Left lobe of liver (tissue), 2 donors: ENCODE measurements around the gene HIPK1. TPM values are rescaled to one million over a fixed set of nuclear protein-coding genes. Genes with fewer than 3 reads are reported as not detected.
"Not testable (repeated sequence)": the region's sequence is repeated elsewhere in the genome, so short reads cannot be mapped to it uniquely, and the experiment has no call there.

Experiments
- ATAC-seq: fragments of 200-7000 bp; cut with Tn5 transposase; one replicate; pipeline ENCODE4 v1.9.1; 2020; ENCODE audit warnings: mild to moderate bottlenecking, moderate library complexity
- DNase-seq: peaks from one replicate; pipeline ENCODE4 v3.0.0-alpha.2; 2020; ENCODE audit warnings: low spot score
- total RNA-seq: library from RNA; stranded (reverse); gene quantifications from one replicate; pipeline ENCODE4 v1.2.1, GENCODE V29; 2021
- donor health status: DM: no; HTN: no; CAD: no; lungs with moderate emphysema.
- donor health status: DM: no; HTN: yes; CAD: no.

Gene HIPK1
- total RNA-seq, 1 donor from 2014 or later = 27.1 TPM

DNA sequence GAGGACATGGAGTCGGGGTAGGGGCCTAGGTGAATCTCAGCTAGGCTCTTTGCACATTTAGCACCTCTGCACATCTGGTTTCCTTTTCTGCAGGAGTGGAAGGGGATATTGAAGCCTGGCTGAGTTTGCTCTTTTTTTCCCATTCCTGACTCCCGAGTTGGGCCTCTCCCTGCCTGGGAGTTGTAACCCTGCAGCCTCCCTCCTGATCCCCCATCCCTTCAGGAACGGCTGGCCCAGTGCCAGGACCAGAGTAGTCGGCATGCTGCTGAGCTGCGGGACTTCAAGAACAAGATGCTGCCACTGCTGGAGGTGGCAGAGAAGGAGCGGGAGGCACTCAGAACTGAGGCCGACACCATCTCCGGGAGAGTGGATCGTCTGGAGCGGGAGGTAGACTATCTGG is 51.0 kb downstream of the HIPK1 start:
- no peak for ATAC-seq
- no peak for DNase-seq

DNA sequence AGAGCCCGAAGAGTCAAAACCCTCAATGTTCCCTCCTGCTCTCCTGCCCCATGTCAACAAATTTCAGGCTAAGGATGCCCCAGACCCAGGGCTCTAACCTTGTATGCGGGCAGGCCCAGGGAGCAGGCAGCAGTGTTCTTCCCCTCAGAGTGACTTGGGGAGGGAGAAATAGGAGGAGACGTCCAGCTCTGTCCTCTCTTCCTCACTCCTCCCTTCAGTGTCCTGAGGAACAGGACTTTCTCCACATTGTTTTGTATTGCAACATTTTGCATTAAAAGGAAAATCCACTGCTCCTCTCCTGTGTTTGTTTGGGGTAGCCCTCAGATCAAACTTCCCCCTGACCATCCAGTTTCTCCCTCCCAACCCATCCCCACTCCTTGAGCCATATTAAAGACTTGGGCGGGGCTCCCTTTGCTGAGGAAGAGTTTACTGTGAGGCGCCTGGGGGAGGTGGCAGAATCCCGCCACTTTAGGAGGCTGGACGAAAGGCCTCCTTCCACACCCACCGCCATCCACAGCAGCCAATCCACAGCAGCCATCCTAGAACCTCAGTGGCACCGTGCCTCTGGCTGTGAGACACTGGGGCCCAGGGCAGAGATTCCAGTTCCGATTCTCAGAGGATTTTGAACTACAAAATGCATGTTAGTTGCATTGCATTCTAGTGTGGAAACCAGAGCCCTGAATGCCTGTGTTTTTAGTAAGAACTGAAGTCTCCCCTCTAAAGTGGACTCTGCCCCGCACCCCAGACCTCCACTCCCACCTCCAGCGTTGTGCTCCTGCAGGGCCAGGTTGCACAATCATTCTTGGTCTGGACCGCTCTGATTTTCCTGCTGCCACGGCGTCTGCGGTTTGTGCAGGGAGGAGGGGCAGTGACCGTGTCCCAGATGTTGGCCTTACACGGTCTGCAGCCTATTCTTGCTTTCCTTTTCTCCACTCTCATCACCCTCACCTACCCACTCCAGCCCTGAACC is 53.1 kb downstream of the HIPK1 start:
- peak; percentile 50 for DNase-seq
- peak; percentile 84 for ATAC-seq

GRCh38 chr1:113982949-113983348 is 53.8 kb downstream of the HIPK1 start:
- no peak for DNase-seq
- no peak for ATAC-seq

- DNase-seq = no peak
Observed at GRCh38 chr1:113983391-113983790, 54.3 kb downstream of the HIPK1 start.

DNA sequence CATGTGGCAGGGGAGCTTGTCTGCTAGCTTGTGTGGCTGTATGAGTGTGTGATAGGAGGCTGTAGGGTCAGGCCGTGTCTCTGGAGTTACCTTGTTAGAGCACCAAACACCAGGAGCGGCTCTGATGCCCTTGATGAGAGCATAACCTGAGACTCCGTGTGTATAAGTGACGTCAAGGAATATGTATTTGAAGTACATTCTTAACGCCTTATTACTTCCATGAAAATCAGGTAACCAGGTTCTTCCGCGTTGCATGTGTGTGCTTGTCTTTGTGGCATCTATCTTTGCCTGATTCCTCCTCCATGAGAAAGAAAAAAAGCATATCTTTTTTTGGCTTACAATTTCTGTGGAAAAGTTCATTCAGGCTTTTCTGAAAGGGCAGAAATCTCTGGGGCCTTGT is 54.7 kb downstream of the HIPK1 start:
- no peak for DNase-seq
- ATAC-seq = no peak

More at GRCh38 chr1:113983391-113983790, 54.3 kb downstream of the HIPK1 start:
- ATAC-seq = no peak

GRCh38 chr1:113984710-113985109 is 55.6 kb downstream of the HIPK1 start:
- ATAC-seq (no peak), DNase-seq (no peak)

DNA sequence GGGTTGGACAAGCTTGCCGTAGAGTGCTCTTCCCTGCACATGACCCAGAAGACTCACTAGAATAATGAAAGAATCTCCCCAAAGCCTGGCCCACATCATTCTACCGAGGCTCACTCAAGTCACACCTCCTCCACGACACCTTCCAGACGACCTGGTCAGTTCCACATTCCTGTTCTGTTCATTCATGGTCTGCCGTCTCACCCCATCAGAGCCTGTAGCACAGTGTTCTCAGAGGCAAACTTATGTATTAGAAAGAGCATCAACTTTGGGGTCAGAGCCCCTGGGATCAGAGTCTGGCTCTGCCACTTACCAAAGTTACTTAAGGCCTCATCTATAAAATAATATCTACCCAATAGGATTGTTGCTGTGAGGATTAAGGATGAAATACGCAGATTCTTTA is 57.7 kb downstream of the HIPK1 start:
- ATAC-seq = no peak

DNA sequence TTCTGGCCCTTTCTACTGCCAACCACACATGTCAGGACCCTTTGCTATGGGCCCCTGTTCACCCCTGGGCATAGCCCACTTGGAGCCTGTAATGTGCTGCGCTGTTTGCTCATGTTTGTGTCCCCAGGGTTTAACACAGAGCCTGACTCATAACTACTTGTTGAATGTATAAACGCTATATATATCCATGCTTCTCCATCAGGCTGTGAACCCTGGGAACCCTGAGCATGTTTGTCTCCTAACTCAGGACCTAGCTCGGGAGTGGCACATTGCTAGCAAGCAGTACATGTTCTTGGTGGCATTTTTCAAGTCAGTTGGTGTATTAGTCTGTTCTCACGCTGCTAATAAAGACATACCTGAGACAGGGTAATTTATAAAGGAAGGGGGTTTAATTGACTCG is 58.1 kb downstream of the HIPK1 start:
- ATAC-seq (no peak), DNase-seq (no peak)

More for the DNA sequence above, 57.7 kb downstream of the HIPK1 start:
- DNase-seq = no peak

DNA sequence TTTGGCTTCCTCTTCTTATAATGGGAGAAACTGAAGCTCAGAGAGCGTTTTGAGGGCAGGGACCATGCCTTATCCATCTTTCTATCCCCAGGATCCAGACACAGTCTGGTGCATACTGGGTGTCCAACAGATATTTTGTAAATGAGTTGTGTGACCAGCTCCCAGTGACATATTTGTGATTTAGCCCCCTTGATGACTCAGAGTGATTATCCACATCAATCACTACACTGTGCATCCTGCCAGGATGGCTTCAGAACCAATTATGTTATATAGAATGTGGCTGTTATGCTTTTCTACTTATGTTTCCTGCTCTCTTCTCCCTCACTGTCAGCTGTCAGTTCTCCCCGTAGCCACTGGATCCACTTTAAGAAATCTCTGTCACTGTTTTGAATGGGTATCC is 61.4 kb downstream of the HIPK1 start:
- no peak for DNase-seq
- no peak for ATAC-seq

DNA sequence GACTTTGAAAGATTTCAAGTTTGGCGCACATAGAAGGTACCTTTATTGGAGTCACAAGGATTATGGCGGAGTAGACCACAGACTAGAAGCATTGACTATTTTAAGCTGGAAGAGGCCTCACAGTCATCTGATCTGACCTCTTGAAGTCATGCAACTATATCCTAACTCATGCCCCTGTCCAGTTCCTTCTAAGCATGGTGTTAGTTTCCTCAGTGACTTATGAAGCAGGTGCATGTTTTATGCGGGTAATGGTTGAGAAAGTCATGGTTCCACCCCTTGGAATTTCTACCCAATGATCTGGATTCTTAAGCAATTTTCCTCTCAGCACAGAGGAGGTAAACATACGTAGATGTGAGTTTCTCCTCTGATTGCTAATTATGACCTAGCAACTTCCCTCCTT is 61.8 kb downstream of the HIPK1 start:
- ATAC-seq = no peak
- DNase-seq = no peak

GRCh38 chr1:113991467-113991997 is 62.4 kb downstream of the HIPK1 start:
- no peak for DNase-seq
- no peak for ATAC-seq

DNA sequence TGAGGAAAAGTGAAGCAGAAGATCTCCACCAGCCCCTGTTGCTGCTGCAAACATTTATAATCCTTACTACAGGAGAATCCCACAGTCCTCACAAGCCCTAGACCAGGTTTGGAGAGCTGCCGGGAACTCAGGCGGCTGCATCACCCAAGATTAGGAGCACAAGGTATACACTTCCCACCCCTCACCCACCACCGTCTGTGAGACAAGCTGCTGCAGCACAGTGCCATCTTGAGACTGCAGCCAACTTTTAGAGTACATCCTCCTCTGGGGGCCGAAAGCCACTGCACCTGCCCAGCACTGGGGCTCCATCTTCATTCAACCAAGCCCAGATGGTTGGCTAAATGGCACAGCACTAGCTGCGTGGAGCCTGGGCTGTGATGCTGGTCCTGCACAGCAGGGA is 63.9 kb downstream of the HIPK1 start:
- DNase-seq (no peak), ATAC-seq (no peak)

DNA sequence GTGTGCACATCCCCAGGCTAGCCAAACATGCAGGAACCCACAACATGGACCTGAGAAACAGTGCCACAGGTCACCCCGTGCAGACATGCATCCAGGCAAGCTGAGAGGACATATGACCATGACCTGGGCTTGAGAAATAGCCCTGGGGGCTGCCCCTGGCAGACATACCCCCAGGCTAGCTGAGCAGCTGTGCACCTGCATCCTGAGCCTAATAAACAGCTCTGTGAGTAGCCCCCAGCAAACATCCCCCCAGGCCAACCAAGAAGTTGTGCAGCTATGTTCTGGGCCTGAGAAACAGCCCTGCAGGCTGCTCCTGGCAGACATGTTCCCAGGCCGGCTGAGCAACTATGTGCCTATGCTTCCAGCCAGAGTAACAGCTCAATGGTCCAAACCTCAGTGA is 64.6 kb downstream of the HIPK1 start:
- DNase-seq (no peak), ATAC-seq (no peak)

GRCh38 chr1:113995382-113995781 is 66.3 kb downstream of the HIPK1 start:
- no peak for DNase-seq
- ATAC-seq = no peak

DNA sequence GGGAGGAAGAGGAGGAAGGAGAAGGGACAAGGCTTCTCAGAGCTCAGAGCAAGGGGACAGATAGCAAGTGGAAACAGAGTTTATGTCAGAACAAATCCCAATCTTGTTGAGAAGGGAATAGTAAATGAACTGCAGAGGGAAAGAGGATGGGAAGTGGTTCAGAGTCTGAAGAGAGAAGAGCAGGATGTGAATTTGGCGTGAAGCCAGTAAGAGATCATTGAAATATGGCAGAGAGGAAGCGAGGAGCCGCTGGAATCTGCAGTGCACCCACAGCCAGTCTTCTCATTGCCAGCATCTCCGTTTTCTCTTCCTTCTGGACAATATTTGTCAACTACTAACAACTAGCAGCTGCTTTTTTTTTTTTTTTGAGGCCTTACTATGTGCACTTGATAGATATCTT is 69.2 kb downstream of the HIPK1 start:
- DNase-seq = no peak

GRCh38 chr1:113999233-113999632 is 70.1 kb downstream of the HIPK1 start:
- no peak for ATAC-seq

More for the DNA sequence above, 69.2 kb downstream of the HIPK1 start:
- peak; percentile 20 for ATAC-seq

DNA sequence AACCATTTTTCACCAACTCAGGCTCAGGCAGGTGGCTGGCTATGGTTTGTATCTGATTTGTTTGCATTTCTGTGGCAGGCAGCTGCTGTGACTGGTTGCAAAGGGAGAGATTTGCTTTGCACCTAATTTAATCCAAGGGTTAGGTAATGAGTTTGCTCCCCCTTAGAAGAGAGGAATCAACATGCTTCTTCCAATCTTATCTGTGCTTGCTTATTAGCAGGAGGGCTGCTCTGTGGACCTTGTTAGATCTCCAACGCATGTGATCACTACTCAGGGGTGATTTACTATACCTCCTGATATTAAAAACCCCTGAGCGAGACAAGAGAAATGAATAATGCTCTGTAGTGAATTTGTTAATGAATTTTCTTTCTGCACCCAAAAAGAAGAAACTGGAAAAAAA is 70.7 kb downstream of the HIPK1 start:
- no peak for ATAC-seq

More at GRCh38 chr1:113999233-113999632, 70.1 kb downstream of the HIPK1 start:
- DNase-seq = no peak

GRCh38 chr1:114000406-114000805 is 71.3 kb downstream of the HIPK1 start:
- DNase-seq = no peak
- no peak for ATAC-seq

More for the DNA sequence above, 70.7 kb downstream of the HIPK1 start:
- no peak for DNase-seq

GRCh38 chr1:114002492-114003239 is 73.5 kb downstream of the HIPK1 start:
- ATAC-seq (no peak), DNase-seq (no peak)

GRCh38 chr1:114003431-114003830 is 74.3 kb downstream of the HIPK1 start:
- ATAC-seq (no peak), DNase-seq (no peak)

DNA sequence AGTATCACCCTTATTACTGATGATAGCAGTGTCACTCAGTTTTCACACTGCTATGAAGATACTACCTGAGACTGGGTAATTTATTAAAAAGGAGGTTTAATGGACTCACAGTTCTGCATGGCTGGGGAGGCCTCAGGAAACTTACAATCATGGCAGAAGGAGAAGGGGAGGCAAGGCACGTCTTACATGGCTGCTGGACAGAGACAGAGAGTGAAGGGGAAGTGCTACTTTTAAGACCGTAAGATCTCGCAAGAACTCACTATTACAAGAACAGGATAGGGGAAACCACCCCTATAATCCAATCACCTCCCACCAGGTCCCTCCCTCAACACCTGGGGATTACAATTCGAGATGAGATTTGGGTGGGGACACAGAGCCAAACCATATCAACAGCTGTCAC is 77.7 kb downstream of the HIPK1 start:
- not testable (repeated sequence) for ATAC-seq, DNase-seq
